Heart left ventricle (tissue), 16 donors: ENCODE results near the gene HES5. TPM values are rescaled to one million over a fixed set of nuclear protein-coding genes. Genes with fewer than 3 reads are reported as not detected.
"Not testable (repeated sequence)": the region's sequence is repeated elsewhere in the genome, so short reads cannot be mapped to it uniquely, and the experiment has no call there.

Experiments
- ATAC-seq, 4 donors: fragments of 200-7000 bp; cut with Tn5 transposase; one replicate each; pipeline ENCODE4 v1.9.1; 2020 to 2022; ENCODE audit warnings: moderate library complexity in 4 of 4, mild to moderate bottlenecking in 3 of 4, moderate number of reproducible peaks in 1 of 4
- DNase-seq, 5 donors: peaks; one replicate each; pipeline ENCODE4 v3.0.0-alpha.2; 2020
- H3K27ac ChIP-seq, 12 donors: fragments of 200-600 bp; sonication (generic) in 4 of 12; one replicate each; pipeline versions ENCODE4 v1.5.0 to v1.8.0; 2016 to 2022; ENCODE audit warnings: mild to moderate bottlenecking in 2 of 12
- H3K27me3 ChIP-seq, 9 donors: fragments of 200-600 bp; sonication (generic) in 2 of 9; one replicate each; pipeline versions ENCODE4 v1.5.1 to v1.8.0; 2016 to 2022; ENCODE audit warnings: mild to moderate bottlenecking in 3 of 9
- H3K36me3 ChIP-seq, 9 donors: fragments of 200-600 bp; sonication (generic) in 2 of 9; one replicate each; pipeline versions ENCODE4 v1.5.0 to v1.8.0; 2018 to 2022; ENCODE audit warnings: mild to moderate bottlenecking in 2 of 9
- H3K4me1 ChIP-seq, 12 donors: fragments of 200-600 bp; sonication (generic) in 4 of 12; one replicate each; pipeline versions ENCODE4 v1.5.0 to v1.8.0; 2016 to 2022; ENCODE audit warnings: mild to moderate bottlenecking in 3 of 12
- H3K4me3 ChIP-seq, 12 donors: fragments of 200-600 bp; sonication (generic) in 4 of 12; one replicate each; pipeline versions ENCODE4 v1.5.0 to v1.8.0; 2017 to 2022; ENCODE audit warnings: mild to moderate bottlenecking in 9 of 12, moderate library complexity in 4 of 12
- H3K9me3 ChIP-seq, 12 donors: fragments of 200-600 bp; sonication (generic) in 4 of 12; one replicate each; pipeline versions ENCODE4 v1.5.0 to v1.8.0; 2016 to 2022; ENCODE audit warnings: mild to moderate bottlenecking in 1 of 12
- CTCF ChIP-seq, 12 donors: fragments of 200-600 bp; sonication (generic) in 4 of 12; IDR thresholded peaks; one replicate each; pipeline versions ENCODE4 v1.5.0 to v1.8.0; 2018 to 2022; ENCODE audit warnings: antibody characterized with exemption in 12 of 12, mild to moderate bottlenecking in 5 of 12
- POLR2A ChIP-seq, 2 donors: fragments of 450-650 bp; IDR thresholded peaks; one replicate each; pipeline ENCODE4 v1.6.1; 2017; ENCODE audit warnings: antibody characterized with exemption in 2 of 2, mild to moderate bottlenecking in 2 of 2, moderate library complexity in 2 of 2
- WGBS, 4 donors: extraction: QIAGEN DNeasy Blood & Tissue Kit in 2 of 4; methylation state at CpG; one replicate each; pipeline versions ENCODE4 v1.1.5 to v1.1.7; 2013 to 2018; 5-methylcytosine and 5-hydroxymethylcytosine counted together
- intact Hi-C, 10 donors: fragments of 100-400 bp; cut with DNase I; formaldehyde crosslinking; loops; one replicate each; pipeline versions ENCODE4 v1.11.1 to v1.14.2; 2022
- polyA plus RNA-seq, 2 donors: library from polyadenylated mRNA; stranded (reverse); fragments of 200-250 nt; gene quantifications; one replicate each; pipeline ENCODE4 v1.2.3, GENCODE V29; 2013
- total RNA-seq, 9 donors: library from RNA; depleted of rRNA in 2 of 9; stranded (reverse); fragments of >200 nt in 2 of 9; fragmentation: NEBNext Ultra II Directional in 3 of 9; extraction: Animal tissue kit (Norgen Biotek cat#: 25700) in 3 of 9; gene quantifications; one replicate each; pipeline versions ENCODE4 v1.1.0 to v1.2.4, GENCODE V29; 2016 to 2023
- donor health status: ischemic (EF 13 %, LVEDD 7.1; RV severe dilation, severe dysfunction).
- donor health status: healthy with polysubstance abuse.
- donor health status: DM: no; HTN: yes; CAD: no.
- donor health status: DM: no; HTN: no; CAD: no.
- donor health status: ischemic (EF 25% LVEDD 6.9; RV normal size, moderate dysfunction).
- donor health status: ischemic (EF 25% LVEDD 5.7; RV mildly dilated, moderate dysfunction).
- donor health status: healthy.
- donor health status: DM: yes; HTN: yes; CAD: no.
- donor health status: ischemic (EF 35%, LVEDD 5.7; RV mildly dilated, moderate dysfunction).
- donor health status: nonischemic (EF 11% LVEDD 7.7; RV severe dilation, severe dysfunction).
- donor health status: DM: yes; HTN: yes; CAD: no.
- donor health status: PGD.
- donor health status: ischemic (EF 29% LVEDD 5.4; RV normal size, mild dysfunction).
- donor health status: nonischemic (EF 23%, LVEDD 6.1; RV moderate dilation, normal function).

Gene HES5
- total and polyA plus RNA-seq, 11 donors, result 0.42 to 2.0 (median 1.2) TPM

GRCh38 chr1:2569060-2569459, 39.0 kb upstream of the HES5 start:
- Histone ChIP-seq H3K4me1 (no peaks in the 10 kb centered on the region), H3K4me3 (no peak overlapping the region), H3K9me3 (peaks cover 0 to 11% (median 3%) of the 10 kb centered on the region in 12 donors), H3K36me3 (no peaks in the 10 kb centered on the region), H3K27ac (no peak overlapping the region), H3K27me3 (peaks cover 0 to 13% (median 0%) of the 10 kb centered on the region in 9 donors)
- TF ChIP-seq POLR2A (IDR thresholded peaks at IDR 0.05) (no peak), CTCF (IDR thresholded peaks at IDR 0.05) (no peak)
- WGBS, 4 donors, result 87 to 95% (median 89%) methylated on average over 15 to 17 of the region's 17 CpGs
- intact Hi-C loops, result no loop called here
- DNase-seq (no peak), ATAC-seq (no peak)

GRCh38 chr1:2568187-2568816, 38.2 kb upstream of the HES5 start:
- peaks cover 0 to 13% (median 0%) of the 10 kb centered on the region in 9 donors for H3K27me3 ChIP-seq
- DNase-seq, H3K27ac ChIP-seq, H3K36me3 ChIP-seq, ATAC-seq, intact Hi-C loops, H3K4me3 ChIP-seq, H3K4me1 ChIP-seq, H3K9me3 ChIP-seq: not testable (repeated sequence)
- 46 to 65% (median 57%) methylated on average over 4 to 14 of the region's 17 CpGs for WGBS, 4 donors

GRCh38 chr1:2567083-2567679, 37.1 kb upstream of the HES5 start:
- TF ChIP-seq POLR2A (IDR thresholded peaks at IDR 0.05) (no peak), CTCF (IDR thresholded peaks at IDR 0.05) (no peak)
- intact Hi-C loops, result no loop called here
- peaks cover 0 to 13% (median 0%) of the 10 kb centered on the region in 9 donors for H3K27me3 ChIP-seq
- H3K27ac ChIP-seq, result no peak overlapping the region
- no peak for ATAC-seq
- H3K4me1 ChIP-seq, result no peaks in the 10 kb centered on the region
- no peak overlapping the region for H3K4me3 ChIP-seq
- no peaks in the 10 kb centered on the region for H3K9me3 ChIP-seq
- peak in 1 of 5 donors; percentile 6 for DNase-seq
- WGBS, 4 donors, result 84 to 96% (median 89%) methylated on average over 12 to 16 of the region's 16 CpGs
- peaks cover 0 to 18% (median 3%) of the 10 kb centered on the region in 9 donors for H3K36me3 ChIP-seq

GRCh38 chr1:2566101-2567045, 36.3 kb upstream of the HES5 start:
- WGBS, 4 donors, result 67 to 79% (median 77%) methylated on average over 33 to 34 of the region's 34 CpGs
- H3K4me1 ChIP-seq, result no peaks in the 10 kb centered on the region
- no peak for DNase-seq
- peaks cover 0 to 26% (median 3%) of the 10 kb centered on the region in 9 donors for H3K36me3 ChIP-seq
- H3K27ac ChIP-seq, result no peak overlapping the region
- ATAC-seq, result no peak
- TF ChIP-seq CTCF (IDR thresholded peaks at IDR 0.05) (no peak), POLR2A (IDR thresholded peaks at IDR 0.05) (no peak)
- no peaks in the 10 kb centered on the region for H3K9me3 ChIP-seq
- intact Hi-C loops, result no loop called here
- H3K27me3 ChIP-seq, result peaks cover 0 to 13% (median 0%) of the 10 kb centered on the region in 9 donors
- H3K4me3 ChIP-seq, result no peak overlapping the region
